ENCODE data around the gene C20orf141.

The C20orf141 gene

DNA sequence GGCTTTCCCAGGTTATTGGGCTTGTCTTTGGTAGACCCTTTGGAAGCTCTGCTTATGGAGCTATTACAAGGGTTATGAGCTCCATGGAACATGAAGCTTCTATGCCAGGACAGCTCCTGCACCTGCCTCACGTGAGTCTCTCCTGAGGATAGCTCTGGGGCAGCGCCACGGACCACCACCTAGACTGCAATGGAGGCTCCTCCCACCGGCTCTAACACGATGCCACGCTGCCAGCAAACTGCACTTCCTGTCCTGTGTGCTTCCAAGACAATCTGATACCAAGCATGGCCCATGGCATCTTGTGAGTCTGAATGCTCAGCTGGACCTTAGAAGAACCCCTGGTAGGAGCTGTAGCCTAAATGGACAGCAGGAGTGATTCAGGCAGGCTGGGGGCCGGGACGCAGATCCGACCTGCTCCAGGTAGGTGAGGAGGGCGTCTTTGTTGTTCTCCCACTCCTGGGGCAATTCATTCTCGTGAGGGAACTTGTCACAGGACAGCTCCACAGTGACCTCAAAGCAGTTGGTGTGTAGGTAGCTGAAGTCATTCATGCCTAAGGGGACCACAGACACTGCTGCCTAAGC, 19.8 kb upstream of the C20orf141 start:
- peaks cover 2% of the 10 kb centered on the region for H3K27me3 ChIP-seq (ENCODE audit: control insufficient read depth, insufficient read depth, low read length)
- H3K9ac ChIP-seq (ENCODE audit: low read length): no peak overlapping the region
- H3K36me3 ChIP-seq (ENCODE audit: control insufficient read depth, insufficient read depth, low read length): no peaks in the 10 kb centered on the region
- no peak overlapping the region for H3K27ac ChIP-seq (ENCODE audit: low read depth, low read length)
- no peaks in the 10 kb centered on the region for H3K4me1 ChIP-seq (ENCODE audit: control insufficient read depth, insufficient read depth, low read length)
- no peak overlapping the region for H3K4me3 ChIP-seq (ENCODE audit: low read length)

DNA sequence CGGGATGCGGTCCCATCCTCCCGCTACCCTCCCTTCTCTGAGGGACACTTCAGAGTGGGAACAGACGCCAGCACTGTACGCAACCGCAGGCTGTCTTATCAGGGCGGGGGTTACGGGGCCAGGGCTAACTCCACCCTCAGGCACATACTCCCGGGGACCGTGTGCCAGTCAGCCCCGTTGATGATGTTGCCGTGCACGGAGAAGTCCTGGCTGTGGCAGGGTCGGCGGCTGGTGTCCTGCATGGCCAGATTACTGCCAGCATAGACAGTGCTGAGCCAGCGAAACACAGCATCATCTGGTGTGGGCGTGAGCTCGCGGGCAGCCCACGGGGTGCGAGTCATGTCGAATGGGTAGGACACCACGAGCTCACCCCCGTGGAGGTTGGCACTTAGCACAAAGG, 19.3 kb upstream of the C20orf141 start:
- no peaks in the 10 kb centered on the region for H3K36me3 ChIP-seq (ENCODE audit: control insufficient read depth, insufficient read depth, low read length)
- no peak overlapping the region for H3K27ac ChIP-seq (ENCODE audit: low read depth, low read length)
- peaks cover 4% of the 10 kb centered on the region for H3K27me3 ChIP-seq (ENCODE audit: control insufficient read depth, insufficient read depth, low read length)
- H3K4me3 ChIP-seq (ENCODE audit: low read length): no peak overlapping the region
- H3K4me1 ChIP-seq (ENCODE audit: control insufficient read depth, insufficient read depth, low read length): no peaks in the 10 kb centered on the region
- no peak overlapping the region for H3K9ac ChIP-seq (ENCODE audit: low read length)

DNA sequence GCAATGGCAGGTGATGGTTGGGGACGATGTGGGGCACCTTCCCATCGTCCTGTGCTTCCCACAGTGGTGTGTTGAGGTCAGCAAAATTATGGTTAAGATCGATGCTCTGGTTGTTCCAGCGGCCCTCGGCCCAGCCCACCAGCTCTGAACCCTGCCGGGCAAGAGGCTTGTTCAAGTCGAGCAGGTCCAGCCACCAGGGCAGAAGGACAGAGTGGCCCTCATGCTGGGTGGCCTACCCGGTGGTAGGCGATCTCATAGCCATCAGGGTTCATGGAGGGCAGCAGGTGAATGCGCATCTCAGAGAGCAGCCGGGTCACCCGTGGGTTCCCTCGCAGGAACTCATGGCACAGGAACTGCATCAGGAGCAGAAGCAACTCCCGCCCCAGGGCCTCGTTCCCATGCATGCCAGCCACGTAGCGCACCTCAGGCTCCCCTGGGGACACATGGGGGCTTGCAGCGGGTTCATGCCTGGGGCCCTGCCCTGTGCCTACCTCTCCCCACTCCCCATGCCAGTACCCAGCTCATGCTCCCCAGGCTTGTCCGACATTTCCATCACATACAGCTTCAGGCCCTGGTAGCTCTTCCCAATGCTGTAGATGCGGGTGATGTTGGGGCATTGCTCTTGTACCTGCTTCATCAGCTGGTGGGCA, 18.7 kb upstream of the C20orf141 start:
- Histone ChIP-seq H3K27ac (ENCODE audit: low read depth, low read length) (no peak overlapping the region), H3K36me3 (ENCODE audit: control insufficient read depth, insufficient read depth, low read length) (no peaks in the 10 kb centered on the region), H3K9ac (ENCODE audit: low read length) (no peak overlapping the region), H3K4me1 (ENCODE audit: control insufficient read depth, insufficient read depth, low read length) (no peaks in the 10 kb centered on the region), H3K27me3 (ENCODE audit: control insufficient read depth, insufficient read depth, low read length) (peaks cover 9% of the 10 kb centered on the region), H3K4me3 (ENCODE audit: low read length) (no peak overlapping the region)

DNA sequence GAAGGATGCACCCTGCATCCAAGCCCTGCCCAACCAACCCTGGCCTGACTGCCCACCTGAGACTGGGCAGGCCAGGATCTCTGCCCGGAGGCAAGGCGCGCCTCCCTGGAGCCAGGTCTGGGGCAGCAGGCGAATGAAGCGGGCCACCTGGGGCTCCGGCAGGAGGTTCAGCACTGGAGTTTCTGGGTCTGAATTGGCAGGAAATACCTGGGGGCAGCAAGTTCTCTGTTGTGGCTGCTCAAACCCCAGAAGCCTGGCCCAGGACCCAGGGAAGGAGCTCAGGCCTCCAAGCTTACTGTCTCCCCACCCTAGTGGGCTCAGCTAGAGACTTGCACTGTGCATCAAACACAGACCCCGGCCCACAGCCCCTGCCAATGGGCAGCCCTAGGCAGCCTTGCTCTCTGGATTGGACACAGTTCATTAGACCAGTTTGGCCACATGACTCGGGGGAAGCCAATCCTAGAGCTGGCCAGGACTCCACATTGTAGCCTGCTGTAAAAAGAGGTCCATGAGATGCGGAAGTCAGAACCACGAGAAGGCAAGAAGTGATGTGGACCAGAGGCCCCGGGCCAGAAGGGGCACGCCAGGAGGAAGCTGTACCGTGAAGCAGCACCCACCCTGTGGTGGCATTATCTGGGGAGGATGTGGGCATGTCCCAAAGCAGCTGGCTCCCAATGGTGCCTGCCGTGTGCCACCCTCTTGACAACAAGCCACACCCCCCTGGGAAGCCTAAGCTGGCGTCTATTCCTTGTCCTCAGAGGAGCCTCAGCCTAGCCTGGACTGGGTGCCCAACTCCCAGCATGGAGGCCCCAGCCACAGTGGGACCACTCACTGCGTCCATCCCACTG, 17.4 kb upstream of the C20orf141 start:
- Histone ChIP-seq H3K36me3 (ENCODE audit: control insufficient read depth, insufficient read depth, low read length) (no peaks in the 10 kb centered on the region), H3K4me1 (ENCODE audit: control insufficient read depth, insufficient read depth, low read length) (no peaks in the 10 kb centered on the region), H3K9ac (ENCODE audit: low read length) (no peak overlapping the region), H3K27me3 (ENCODE audit: control insufficient read depth, insufficient read depth, low read length) (peaks cover 14% of the 10 kb centered on the region), H3K27ac (ENCODE audit: low read depth, low read length) (no peak overlapping the region), H3K4me3 (ENCODE audit: low read length) (no peak overlapping the region)

DNA sequence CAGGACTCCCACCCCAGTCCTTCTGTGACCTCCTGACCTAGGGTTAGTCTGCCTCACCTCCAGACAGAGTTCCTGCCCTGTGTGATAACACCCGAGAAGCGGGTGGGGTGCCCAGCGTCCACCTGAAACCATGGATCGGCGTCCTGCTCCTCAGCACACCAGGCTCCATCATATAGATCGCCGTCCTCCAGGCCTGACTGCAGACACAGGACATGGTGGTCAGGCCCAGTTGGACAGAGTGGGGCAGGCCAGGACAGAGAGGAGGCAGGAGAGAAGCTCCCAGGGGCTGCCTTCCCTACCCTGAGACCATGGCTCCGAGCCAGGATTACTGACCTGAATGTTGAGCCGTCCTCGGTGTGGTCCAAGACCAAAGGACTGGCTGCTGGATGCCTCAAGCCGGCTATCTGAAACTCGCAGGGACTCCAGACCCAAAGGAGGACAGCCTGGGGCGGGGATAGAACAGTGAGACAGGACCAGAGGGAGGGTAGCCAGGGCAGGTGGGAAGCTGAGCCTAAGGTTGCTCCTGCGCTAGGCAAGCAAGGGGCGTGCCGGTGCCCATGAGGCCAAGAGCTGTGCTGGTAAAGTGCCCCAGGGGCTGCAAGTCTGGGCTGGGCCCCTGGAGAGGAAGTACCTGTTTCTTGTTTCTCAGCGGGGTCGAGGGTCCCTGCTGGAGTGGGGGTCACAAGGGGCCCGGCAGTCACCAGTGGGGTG, 16.5 kb upstream of the C20orf141 start:
- no peaks in the 10 kb centered on the region for H3K36me3 ChIP-seq (ENCODE audit: control insufficient read depth, insufficient read depth, low read length)
- H3K4me1 ChIP-seq (ENCODE audit: control insufficient read depth, insufficient read depth, low read length): no peaks in the 10 kb centered on the region
- H3K9ac ChIP-seq (ENCODE audit: low read length): no peak overlapping the region
- H3K4me3 ChIP-seq (ENCODE audit: low read length): no peak overlapping the region
- peaks cover 14% of the 10 kb centered on the region for H3K27me3 ChIP-seq (ENCODE audit: control insufficient read depth, insufficient read depth, low read length)
- H3K27ac ChIP-seq (ENCODE audit: low read depth, low read length): no peak overlapping the region

DNA sequence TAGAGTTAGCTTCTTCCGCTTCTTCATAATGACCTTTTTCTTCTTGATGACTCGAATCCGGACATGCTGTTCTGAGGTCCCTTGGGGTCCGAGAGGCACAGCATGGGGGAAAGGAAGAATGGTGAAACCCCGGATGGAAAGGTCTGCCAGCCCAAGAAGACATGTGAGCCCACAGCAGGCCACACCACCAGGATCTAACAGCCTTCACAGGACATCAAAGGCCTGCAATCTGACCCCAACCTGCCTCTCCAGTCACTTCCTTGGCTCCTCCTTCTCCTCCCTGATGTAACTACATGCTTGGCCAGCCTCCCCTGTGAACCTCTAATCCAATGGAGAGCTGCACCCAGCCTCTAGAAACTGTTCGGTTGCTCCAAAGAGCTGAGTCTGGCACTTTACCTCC, 16.0 kb upstream of the C20orf141 start:
- Histone ChIP-seq H3K4me3 (ENCODE audit: low read length) (no peak overlapping the region), H3K27ac (ENCODE audit: low read depth, low read length) (no peak overlapping the region), H3K27me3 (ENCODE audit: control insufficient read depth, insufficient read depth, low read length) (peaks cover 14% of the 10 kb centered on the region), H3K4me1 (ENCODE audit: control insufficient read depth, insufficient read depth, low read length) (no peaks in the 10 kb centered on the region), H3K36me3 (ENCODE audit: control insufficient read depth, insufficient read depth, low read length) (no peaks in the 10 kb centered on the region), H3K9ac (ENCODE audit: low read length) (no peak overlapping the region)

DNA sequence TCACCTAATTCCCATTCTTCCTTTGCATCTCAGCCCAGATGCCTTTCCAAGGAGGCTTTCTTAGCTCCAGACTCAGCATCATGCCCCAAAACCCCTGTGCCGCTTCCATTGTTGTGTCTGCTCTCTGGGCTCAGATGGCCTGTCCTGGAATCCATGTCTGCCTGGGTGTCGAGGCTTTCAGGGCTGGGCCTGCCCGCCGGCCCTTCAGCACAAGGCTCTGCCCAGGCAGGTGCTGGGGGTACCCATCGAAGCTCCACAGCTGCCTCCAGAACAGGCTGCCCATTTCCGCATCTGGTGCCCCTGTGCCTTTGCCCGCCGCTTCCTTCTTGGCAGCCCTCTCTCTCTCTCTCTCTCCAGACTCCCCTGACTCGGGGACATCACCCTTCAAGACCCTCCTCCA, 15.5 kb upstream of the C20orf141 start:
- Histone ChIP-seq H3K36me3 (ENCODE audit: control insufficient read depth, insufficient read depth, low read length) (no peaks in the 10 kb centered on the region), H3K4me3 (ENCODE audit: low read length) (no peak overlapping the region), H3K4me1 (ENCODE audit: control insufficient read depth, insufficient read depth, low read length) (no peaks in the 10 kb centered on the region), H3K27ac (ENCODE audit: low read depth, low read length) (no peak overlapping the region), H3K9ac (ENCODE audit: low read length) (no peak overlapping the region), H3K27me3 (ENCODE audit: control insufficient read depth, insufficient read depth, low read length) (peaks cover 14% of the 10 kb centered on the region)

DNA sequence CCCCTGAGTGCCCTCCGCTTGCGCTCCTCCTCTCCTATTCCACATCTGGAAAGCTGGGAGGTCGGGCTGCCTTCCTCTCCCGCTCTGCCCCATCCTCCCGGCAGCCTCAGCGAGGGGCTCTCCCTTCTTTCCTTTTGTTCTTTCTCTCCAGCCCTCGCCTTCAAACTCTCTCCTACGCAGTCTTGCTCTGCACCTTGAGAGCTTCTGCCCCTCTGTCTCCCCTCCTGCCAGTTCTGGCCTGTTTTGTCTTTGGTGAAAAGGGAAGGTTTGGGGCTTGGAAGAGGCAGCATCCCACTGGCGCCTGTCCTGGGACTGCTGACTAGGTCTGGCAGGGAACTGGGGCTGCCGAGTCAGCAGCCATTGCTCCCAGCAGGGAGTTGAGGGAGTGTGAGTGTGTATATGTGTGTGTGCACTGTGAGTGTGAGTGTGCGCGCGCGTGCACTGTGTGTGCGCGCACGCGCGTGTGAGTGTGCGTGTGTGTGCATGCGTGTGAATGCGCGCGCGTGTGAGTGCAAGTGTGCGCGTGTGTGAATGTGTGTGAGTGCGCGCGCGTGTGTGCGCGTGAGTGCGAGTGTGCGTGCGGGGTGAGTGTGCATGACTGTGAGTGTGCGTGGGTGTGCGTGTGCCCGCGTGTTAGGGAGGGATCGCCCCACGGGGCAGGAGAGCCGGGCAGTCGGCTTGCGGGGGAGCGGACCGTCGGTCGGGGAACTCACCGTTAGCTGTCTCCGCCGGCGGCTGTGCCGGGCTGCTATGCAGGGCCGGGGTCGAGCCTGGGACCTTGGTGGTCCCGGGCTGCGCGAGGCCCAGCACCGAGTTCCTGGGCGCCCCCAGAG, 14.9 kb upstream of the C20orf141 start:
- no peaks in the 10 kb centered on the region for H3K36me3 ChIP-seq (ENCODE audit: control insufficient read depth, insufficient read depth, low read length)
- H3K9ac ChIP-seq (ENCODE audit: low read length): no peak overlapping the region
- no peak overlapping the region for H3K27ac ChIP-seq (ENCODE audit: low read depth, low read length)
- H3K27me3 ChIP-seq (ENCODE audit: control insufficient read depth, insufficient read depth, low read length): peaks cover 14% of the 10 kb centered on the region
- peak overlapping the region; percentile 50 for H3K4me3 ChIP-seq (ENCODE audit: low read length)
- no peaks in the 10 kb centered on the region for H3K4me1 ChIP-seq (ENCODE audit: control insufficient read depth, insufficient read depth, low read length)

DNA sequence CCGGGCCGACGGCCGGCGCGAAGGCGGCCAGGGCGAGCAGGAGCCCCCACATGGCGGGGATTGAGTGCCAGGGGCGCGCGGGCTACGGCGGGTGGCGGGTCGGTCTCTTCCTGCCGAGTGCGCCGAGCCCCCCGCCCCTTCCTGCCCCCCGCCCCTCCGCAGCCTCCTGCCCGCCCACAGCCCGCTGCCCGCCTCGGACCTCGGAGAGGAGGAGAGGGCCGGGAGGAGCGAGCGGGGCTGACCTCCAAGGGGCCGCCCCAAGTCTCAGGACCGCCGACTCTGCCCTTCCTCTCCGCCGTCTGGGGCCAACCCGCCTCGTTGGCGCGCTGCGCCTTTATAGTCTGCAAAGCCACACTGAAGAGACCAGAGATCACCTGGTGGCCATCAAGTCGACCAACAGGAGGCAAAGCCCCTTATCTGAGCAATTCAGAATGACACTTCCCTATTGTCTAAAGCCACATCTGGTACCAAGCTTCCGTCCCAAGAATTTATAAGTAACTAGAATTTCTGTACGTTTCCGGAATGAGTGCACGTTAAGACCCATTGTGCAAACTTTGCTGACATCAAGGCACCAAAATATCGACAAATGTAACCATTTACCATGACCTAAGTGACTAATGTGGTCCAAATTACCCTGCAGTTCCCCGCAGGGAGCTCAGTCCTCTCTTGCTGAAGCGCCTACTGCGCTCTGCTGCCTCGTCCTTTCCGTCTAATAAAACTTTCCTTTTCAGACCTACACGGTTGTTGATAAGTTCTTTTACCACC, 14.1 kb upstream of the C20orf141 start, which contains the start of gene CPXM1:
CPXM1 (minus strand) TSS at position 107 of the 765 bp plus-strand sequence; CDS start at position 52, 55 bp downstream.
- H3K27ac ChIP-seq (ENCODE audit: low read depth, low read length): no peak within 1 kb of the TSS
- no peak within 1 kb of the TSS for H3K9ac ChIP-seq (ENCODE audit: low read length)
- no peaks in the 10 kb centered on the region for H3K36me3 ChIP-seq (ENCODE audit: control insufficient read depth, insufficient read depth, low read length)
- peaks cover 14% of the 10 kb centered on the region for H3K27me3 ChIP-seq (ENCODE audit: control insufficient read depth, insufficient read depth, low read length)
- no peaks in the 10 kb centered on the region for H3K4me1 ChIP-seq (ENCODE audit: control insufficient read depth, insufficient read depth, low read length)
- H3K4me3 ChIP-seq (ENCODE audit: low read length): peak within 1 kb of the TSS; percentile 50

DNA sequence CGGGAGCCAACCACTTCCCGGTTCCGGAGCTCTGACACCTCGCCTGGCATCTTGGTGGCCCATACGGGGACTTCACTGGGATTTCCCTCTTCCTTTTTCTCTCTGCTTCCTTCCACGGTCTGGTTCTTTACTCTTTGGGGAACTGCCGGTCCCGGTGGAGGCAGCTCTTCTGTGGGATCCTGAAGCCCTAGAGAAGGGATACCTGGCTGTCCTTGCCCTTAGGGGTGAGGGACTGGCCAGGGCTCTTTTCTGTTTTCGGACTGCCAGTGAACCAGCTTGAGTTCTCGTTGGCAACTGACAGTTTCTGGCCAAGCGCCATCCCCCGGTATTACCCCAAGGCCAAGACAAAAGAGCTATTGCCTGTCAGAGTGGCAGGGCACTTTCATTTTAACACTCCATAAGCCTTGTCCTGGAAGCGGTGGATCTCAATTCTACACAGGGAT, 13.5 kb upstream of the C20orf141 start:
- H3K4me3 ChIP-seq (ENCODE audit: low read length): no peak overlapping the region
- H3K36me3 ChIP-seq (ENCODE audit: control insufficient read depth, insufficient read depth, low read length): no peaks in the 10 kb centered on the region
- H3K4me1 ChIP-seq (ENCODE audit: control insufficient read depth, insufficient read depth, low read length): no peaks in the 10 kb centered on the region
- no peak overlapping the region for H3K27ac ChIP-seq (ENCODE audit: low read depth, low read length)
- peaks cover 14% of the 10 kb centered on the region for H3K27me3 ChIP-seq (ENCODE audit: control insufficient read depth, insufficient read depth, low read length)
- no peak overlapping the region for H3K9ac ChIP-seq (ENCODE audit: low read length)
